SH-SY5Y (cell line): Measurements from ENCODE around the gene AGBL1.

Source experiments
- GATA2 ChIP-seq: IDR thresholded peaks from 2 replicates; pipeline ENCODE4 v1.6.1; 2011; ENCODE audit warnings: mild to moderate bottlenecking, low read depth, low read length
- GATA3 ChIP-seq: IDR thresholded peaks from 2 replicates; pipeline ENCODE4 v1.6.1; 2011; ENCODE audit warnings: low read depth, mild to moderate bottlenecking, low read length, moderate library complexity

DNA sequence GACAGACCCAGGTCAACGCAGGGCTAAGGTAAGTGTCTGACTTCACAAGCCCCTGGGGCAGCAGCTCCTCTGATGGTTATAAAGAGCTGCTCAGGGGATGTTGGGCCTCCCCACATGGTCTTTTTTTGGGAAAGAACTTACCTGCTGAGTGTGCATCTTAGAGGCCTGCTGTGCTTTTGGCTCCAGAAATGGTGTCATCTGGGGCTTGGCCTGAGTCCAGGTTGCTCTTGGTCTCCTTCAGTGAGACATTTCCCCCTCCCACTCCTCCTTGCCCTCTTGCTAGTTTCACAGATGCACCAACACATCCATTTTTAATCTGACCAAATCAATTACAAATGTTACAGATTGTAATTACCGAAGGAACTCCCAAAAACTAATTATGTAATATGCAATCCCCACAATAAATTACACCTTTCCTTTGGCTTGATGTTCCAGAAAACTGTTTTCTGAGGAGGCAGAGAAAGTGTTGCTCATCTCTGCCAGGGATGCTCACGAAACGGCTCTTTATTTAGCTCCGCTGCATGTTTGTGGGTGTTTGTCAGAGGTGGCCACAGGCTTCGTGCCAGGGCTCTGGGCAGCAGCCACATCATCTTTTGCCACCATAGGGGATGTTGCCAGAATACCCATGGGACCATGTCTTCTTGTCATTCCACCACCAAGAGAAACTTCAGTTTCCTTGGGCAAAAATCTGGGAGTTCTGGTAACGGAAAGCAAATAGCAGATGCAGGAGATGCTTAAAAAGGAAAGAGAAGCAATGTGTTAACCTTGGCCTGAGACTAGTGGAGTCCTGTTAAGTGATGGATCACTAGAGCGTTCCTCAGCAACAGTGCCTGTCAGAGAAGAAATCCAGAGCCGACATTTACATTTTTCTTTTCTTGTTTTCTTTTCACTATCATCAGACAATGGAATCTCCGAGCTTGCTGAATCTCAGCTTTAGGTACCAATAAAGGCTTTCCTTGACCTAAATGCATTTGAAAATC, 799.9 kb downstream of the AGBL1 start:
- no peak for TF ChIP-seq GATA3
- TF ChIP-seq GATA2, result no peak
